ENCODE results near the gene DCXR.

The DCXR gene

DNA sequence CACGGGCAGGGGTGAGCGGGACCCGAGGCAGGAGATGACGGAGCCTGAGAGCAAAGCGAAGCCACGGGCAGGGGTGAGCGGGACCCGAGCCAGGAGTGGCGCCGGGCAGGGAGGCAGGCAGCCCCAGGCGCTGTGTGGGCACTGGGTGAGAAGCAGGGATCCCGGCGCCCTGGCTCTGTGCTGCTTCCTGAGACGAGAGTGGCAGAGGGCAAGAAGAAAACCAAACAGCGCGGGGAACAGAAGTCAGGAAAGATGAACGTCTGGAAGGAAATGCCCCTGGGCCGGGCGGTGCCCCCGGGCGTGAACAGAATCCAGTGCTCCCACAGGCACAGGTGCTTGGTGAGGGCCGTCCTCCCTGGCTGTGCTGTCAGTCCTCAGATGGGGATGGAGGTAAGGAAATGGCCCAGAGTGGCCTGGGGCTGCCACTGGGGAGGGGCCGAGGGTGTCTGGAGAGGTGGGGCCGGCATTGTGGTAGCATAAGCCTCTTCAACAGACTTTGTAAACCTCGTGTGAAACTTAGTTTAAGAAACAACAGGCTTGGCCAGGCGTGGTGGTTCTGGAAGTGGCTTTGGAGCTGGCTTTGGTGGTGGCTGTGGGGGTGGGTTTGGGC lies 50.2 kb downstream of the DCXR start:
- no peak for TF ChIP-seq POLR2AphosphoS5 (IDR thresholded peaks at IDR 0.05; ENCODE audit: low read depth, low read length)
- TF ChIP-seq PAX5 (IDR thresholded peaks at IDR 0.05; ENCODE audit: insufficient read depth, low read length, severe bottlenecking), result no peak
- no peak for TF ChIP-seq POU2F2 (IDR thresholded peaks at IDR 0.05; ENCODE audit: low read depth, low read length)
- no peak for TF ChIP-seq POLR2A (IDR thresholded peaks at IDR 0.05; ENCODE audit: low read depth, low read length)
- TF ChIP-seq TAF1 (IDR thresholded peaks at IDR 0.05; ENCODE audit: low read depth, low read length), result no peak
- no peak for TF ChIP-seq SPI1 (IDR thresholded peaks at IDR 0.05; ENCODE audit: low read depth, low read length)
- DNase-seq (ENCODE audit: insufficient read length, low spot score) (no peak), FAIRE-seq (no peak)

DNA sequence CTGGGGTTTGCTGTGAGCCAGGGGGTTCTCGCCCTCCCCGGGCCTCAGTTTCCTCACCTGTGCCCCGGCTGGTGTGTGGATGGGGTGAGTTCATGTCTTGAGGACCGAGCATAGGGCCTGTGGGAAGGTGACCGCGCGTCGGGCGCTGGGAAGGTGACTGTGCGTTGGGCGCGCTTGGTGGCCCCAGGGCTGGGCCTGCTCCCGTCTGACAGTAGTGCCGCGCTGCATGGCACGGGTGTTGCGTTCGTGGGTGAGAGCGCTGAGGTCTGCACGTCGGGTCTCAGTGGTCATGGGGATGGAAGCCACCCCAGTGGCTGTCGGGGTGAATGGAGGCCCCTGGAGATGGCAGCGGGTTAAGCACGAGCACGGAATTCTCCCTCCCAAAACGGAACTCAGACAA lies 50.9 kb downstream of the DCXR start:
- FAIRE-seq (no peak), DNase-seq (ENCODE audit: insufficient read length, low spot score) (no peak)
- TF ChIP-seq POLR2A (IDR thresholded peaks at IDR 0.05; ENCODE audit: low read depth, low read length) (no peak), SPI1 (IDR thresholded peaks at IDR 0.05; ENCODE audit: low read depth, low read length) (no peak), POLR2AphosphoS5 (IDR thresholded peaks at IDR 0.05; ENCODE audit: low read depth, low read length) (no peak), TAF1 (IDR thresholded peaks at IDR 0.05; ENCODE audit: low read depth, low read length) (no peak), PAX5 (IDR thresholded peaks at IDR 0.05; ENCODE audit: insufficient read depth, low read length, severe bottlenecking) (no peak), POU2F2 (IDR thresholded peaks at IDR 0.05; ENCODE audit: low read depth, low read length) (no peak)
